Limb (tissue), 2 donors: ENCODE results near the gene ACADS.

ENCODE experiments used
- DNase-seq, 2 donors: peaks; one replicate each; pipeline ENCODE4 v3.0.0-alpha.2; 2016; ENCODE audit errors: extremely low spot score in 2 of 2

Gene ACADS

DNA sequence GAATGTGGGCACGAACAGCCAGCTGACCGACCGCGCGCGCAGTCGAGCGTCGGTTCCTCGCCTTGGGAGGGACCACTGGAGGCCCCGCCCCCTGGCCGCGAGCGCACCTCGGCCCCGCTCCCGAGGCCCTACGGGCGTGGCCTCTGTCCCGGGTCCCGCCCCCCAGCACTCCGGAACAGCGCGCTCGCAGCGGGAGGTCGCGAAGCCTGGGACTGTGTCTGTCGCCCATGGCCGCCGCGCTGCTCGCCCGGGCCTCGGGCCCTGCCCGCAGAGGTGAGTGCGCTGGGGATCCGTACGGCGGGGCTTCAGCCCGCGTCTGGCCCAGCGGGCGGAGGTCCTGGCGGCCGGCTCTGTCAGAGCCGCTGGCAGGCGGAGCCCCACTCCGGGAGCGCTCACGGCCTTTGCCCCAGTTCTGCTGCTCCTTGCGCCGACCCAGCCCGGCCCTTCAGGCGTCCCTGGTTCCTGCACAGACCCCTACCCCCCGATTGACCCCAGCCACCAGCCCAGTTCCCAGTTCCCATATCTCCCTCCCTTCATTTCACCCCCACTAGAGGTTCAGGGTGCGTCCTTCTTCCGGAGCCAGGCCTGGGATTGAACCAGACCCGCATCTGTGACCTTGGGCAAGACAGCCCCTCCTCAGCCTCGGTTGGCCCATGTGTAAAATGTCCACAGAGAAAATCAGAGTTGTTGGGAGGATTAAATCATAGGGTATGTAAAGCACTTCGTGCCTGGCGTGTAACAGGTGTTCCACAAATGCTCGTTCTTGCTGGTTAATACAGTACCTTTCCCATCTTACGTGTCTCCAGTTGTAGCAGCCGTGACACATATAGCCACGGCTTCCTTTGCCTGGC, at the start of gene ACADS:
ACADS (plus strand) TSS at position 168 of the 851 bp plus-strand sequence; CDS start at position 228, 60 bp downstream.
- peak; percentile 77 to 88 for DNase-seq

DNA sequence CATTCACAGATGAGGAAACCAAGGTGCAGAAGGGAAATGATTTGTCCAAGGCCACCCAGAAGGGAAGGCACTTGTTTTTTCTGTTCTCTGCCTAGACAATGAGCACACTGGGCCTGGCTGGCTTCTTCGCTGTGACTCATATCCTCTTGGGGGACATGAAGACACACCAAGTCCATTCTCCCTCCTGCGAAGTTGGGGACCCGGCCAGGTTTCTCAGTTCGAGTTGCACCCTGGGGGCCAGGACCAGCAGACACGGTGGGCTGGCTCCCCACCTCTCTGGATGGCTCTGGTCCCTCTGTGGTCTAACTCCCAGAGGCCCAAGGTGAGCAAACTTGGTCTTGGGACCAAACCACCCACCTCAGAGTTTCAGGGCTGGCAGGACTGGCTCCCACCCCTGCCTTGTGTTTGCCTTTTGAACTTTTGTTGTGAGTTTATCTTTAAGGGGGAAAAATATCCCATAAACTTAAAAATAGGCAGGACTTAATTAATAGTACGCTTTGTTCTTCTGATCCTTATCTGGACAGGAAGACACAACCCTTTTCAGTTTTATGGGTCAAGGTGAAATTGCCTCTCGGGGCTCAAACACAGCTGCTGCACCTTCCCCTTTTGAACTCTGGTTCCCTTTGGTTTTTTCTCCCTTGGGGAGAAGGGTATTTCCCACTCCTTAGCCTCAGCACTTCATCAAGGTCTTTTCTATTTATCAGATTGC, 47.7 kb upstream of the ACADS start:
- no peak for DNase-seq

DNA sequence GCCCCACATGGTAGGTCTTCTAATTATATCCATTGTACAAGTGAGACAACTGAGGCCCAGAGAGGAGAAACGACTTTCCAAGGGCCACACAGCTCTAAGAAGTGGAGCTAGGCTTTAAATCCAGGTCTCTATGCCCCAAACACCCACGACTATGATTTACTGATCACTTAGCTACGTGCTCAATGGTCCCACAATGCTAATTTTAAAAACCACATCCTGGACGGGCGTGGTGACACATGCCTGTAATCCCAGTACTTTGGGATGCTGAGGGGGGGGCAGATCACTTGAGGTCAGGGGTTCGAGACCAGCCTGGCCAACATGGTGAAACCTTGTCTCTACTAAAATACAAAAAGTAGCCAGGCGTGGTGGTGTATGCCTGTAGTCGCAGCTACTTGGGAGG, 47.1 kb upstream of the ACADS start:
- DNase-seq = no peak

DNA sequence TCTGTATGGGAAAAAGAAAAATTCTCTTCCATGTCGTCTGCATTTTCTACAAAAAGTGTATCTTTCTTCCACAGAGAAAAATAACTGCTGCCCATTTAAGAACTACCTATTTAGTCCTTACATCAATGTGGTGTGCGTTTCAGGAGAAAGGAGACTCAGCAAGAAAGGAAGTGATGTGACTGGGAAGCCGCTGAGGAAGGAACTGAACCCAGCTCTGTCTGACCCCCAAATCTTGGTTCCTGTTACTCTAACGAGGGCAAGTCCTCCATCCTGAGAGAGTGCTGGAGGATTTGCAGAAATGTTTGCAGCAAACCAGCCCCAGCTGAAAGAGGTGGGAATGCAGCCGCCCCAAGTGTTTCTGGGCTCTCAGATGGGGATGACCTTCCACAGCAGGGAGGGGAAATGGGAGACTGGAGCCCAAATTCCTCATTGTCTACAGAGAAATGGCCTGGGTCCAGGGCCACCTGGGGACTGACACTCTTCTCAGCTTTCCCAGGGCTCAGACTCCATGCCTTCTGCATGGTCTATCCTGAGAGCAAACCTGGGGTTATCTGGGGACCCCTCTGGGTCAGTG, 45.4 kb upstream of the ACADS start:
- no peak for DNase-seq

- DNase-seq = no peak
Observed at GRCh38 chr12:120684523-120684932, 41.1 kb upstream of the ACADS start.

DNA sequence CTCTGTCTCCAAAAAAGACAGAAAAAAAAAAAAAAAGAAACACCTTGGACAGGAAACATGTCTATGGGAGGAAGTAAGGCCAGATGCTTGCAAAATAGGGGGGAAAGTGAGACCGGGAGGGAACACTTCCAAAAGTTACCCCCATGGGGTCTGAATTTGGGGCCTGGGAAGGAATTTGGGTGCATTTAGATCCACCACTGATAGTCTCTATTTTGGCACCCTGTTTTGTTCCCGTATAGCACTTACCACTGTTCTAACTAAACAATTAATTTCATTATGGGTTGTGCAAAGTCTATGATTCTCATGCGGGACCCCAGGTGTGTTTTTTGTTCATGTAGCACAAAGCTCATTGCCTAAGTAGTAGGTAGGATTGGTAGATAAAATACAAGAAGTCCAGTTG, 40.1 kb upstream of the ACADS start:
- no peak for DNase-seq

- peak; percentile 91 to 94 for DNase-seq
Observed at GRCh38 chr12:120686151-120686689, 39.4 kb upstream of the ACADS start.

DNA sequence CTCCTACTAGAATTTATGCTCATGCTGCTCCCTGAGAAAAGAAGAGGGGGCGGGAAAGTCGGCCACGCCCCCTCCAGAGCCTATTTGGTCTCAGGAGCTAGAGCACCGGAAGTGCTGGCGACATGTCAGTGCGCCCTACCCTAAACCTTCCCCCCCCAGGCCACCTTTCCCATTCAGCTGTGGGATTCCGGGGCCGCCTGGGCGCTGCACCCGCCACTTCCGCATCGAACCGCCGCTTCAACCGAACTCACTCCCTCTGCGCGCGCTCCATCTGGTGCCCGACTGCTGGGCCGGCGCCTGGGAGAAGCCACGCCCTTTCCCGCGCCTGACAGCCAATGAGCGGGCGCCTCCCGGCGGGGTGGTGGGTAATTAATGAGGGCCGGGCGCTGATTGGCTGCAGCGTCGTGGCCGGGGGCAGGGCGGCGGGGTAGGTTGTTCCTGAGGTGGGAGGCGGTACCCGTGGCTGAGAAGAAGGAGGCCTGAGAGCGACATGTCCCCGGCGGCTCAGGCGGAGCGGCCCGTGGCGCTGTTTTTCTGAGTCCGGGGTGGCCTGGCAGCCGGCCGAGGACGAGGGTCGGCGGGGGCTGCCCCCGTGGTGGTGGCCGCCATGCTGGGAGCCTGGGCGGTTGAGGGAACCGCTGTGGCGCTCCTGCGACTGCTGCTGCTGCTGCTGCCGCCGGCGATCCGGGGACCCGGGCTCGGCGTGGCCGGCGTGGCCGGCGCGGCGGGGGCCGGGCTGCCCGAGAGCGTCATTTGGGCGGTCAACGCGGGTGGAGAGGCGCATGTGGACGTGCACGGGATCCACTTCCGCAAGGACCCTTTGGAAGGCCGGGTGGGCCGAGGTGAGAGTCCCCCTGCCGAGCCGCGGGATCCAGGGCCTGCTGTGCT, 38.7 kb upstream of the ACADS start, which contains the start of gene MLEC:
MLEC (plus strand) TSS at position 460 of the 888 bp plus-strand sequence; CDS start at position 608, 148 bp downstream.
- DNase-seq = peak; percentile 98 to 99

DNA sequence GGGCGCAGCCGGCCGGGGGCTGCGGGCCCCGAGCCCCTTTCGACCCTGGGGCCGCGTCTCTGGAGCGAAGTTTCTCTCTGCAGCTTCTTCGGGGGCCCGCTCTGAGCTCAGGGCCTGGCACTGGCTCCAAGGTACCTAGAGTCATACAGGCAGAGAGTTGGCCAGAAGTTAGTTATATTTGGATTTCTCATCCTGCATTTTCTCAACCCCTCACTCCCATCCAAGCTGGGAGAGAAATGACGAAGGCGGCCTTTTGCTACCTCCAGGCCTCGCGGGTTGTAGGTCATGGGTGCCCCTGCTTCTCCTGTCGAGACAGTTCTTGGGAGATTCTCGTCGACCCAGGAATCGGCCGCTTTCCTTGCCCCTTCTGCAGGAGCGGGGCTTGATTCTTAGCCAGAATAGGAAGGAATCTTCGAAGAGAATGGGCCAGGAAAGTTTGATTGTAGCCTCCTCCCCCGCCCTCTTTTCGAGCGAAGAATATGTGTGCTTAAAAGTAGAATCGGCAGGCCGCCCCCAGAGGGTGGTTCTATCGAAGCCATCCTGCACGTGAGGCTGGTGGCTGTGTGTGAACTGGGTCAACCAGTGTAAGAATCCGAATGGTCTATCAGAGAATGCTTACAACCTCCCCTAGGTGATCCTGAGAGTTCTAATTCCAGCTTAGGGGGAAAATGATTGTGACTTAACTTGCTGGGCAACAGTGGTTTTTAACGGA, 37.9 kb upstream of the ACADS start:
- DNase-seq = no peak

DNA sequence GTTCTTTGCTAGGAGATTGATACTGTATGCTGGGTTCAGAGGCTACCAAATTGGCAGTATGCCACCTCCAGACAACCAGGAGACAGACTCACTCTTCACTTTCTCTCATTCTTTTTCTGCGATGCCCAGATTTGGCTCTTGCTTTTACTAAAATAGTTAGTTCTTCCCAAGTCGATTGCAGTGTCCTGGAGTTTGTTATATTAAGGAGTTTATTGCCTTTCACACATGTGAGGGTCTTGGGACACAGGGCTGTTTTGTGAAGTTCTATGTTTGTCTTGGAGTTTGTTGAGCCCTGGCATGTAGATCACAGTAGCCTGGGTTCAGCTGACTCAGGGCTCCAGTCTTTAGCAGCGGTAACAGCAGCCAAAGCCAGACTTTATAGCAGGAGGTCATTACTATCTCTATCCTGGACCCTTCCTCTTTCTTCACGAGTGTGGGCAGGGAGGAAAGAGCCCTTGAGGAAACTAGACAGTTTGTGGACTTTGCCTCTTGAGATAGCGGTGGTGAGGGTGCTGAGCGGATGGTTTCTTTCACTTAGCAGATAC, 37.0 kb upstream of the ACADS start:
- no peak for DNase-seq

DNA sequence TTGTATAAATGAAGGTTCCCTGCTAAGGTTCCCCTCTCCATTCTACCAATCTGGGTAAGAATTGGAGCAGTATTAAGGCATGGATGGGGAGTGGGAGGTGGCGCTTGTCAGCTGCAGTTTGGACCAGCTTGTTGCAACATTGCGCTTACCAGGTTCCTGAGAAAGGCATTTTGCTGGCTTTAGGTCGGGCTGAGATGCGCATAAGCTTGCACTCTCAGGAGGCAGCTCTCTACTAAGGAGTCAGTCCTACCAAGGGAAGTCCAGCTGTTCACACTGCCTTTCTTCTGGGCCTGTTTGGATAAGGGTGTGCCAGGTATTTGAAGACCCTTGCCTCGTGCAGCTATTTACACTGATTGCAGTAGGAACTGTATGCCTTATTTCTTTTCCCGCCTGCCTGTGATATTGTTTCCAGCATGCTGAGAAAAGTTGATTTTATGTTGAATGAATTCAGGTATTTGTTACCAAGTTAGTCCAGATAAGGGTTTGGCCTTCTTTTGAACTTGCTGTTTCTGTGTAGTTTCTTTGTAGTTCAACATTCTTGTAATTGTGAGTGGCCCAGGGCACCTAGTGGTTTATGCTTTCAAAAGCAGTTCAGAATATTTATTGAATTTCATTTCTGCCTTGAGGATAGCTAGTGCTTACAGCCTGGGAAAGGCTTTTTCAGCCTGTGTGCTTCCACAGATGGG, 36.1 kb upstream of the ACADS start:
- no peak for DNase-seq

DNA sequence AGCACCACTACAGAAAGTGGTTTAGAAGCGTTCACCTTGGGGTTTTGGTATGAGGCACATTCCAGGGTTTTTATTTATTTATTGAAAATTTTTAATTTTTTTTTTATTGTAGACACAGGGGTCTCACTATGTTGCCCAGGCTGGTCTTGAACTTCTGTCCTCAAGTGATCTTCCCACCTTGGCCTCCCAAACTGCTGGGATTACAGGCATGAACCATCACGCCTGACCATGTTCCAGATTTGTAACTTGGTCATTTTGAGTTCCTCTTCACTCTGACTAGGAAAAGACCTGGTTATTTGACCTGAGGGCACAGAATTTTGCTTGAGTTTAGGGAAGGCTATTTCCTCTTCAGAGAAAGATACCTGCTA, 35.6 kb upstream of the ACADS start:
- DNase-seq = no peak

DNA sequence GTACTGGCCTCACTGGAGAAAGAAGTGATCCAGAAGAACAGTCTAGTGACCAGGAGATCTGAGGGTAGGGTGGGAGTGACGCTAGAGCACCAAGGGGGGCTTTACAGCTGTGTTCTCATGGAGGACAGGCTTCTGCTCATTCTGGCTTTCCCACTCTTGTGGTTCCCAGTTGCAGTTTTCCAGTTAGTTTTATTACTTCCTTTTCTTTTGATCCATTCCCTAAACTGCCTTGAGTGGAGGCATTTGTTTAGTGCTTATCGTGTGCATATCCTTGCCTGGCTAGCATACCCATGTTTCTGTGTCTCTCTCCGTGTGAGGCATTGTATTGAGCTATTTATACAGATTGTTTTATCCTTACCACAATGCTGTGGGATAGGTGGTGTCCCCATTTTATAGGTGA, 34.6 kb upstream of the ACADS start:
- no peak for DNase-seq

GRCh38 chr12:120692524-120693033, 33.0 kb upstream of the ACADS start:
- no peak for DNase-seq

GRCh38 chr12:120693848-120694247, 31.8 kb upstream of the ACADS start:
- no peak for DNase-seq

DNA sequence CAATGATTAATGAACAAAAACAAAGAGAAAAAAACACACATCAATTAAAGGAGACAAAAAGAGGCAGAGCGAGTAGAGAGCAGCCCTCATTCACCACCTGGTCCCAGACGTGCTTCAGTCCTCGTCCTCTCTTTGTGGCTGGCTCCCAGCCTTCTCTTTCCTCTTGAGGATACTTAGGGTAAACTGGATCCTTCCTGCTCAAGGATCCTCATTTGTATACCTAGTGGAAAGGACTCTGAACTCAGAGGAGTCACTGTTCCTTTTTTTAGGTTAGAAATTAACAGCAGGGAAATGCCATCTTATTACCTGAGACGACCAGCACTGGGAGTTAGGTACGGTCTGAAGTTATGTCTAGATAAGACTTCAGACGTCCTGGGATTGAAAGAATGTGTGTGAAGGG, 29.0 kb upstream of the ACADS start:
- DNase-seq = no peak

- no peak for DNase-seq
Observed at GRCh38 chr12:120697344-120697743, 28.3 kb upstream of the ACADS start.

DNA sequence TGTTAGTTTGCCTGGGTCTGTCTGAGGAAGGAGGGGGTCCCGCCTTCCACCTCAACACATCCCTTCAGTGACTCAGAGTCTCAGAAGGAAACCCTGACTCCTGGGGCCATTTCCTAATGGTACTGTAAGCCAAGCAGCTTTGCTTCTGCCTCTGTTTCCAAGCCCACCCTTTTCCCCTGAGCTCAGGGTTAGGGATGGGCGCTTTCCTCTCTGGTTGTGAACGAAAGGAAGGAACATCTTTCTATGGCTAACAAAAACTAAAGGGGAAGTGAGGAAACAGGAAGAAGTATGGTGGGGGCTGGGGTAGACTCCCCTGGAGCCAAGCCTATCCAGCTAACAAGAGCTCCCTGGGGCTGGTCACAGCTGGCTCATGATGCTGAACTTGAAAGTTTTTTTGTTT, 27.0 kb upstream of the ACADS start:
- DNase-seq = no peak

GRCh38 chr12:120699553-120699952, 26.1 kb upstream of the ACADS start:
- no peak for DNase-seq
